GM23338 (cell line): Measurements from ENCODE around the gene ERI2. TPM values are rescaled to one million over a fixed set of nuclear protein-coding genes. Genes with fewer than 3 reads are reported as not detected.

ENCODE experiments used
- ATAC-seq: fragments of 200-7000 bp; cut with Tn5 transposase; 3 replicates; pipeline ENCODE4 v1.9.1; 2020
- DNase-seq: peaks from one replicate; pipeline ENCODE4 v3.0.0-alpha.2; 2015; ENCODE audit warnings: low spot score
- H2AFZ ChIP-seq: fragments of 200-600 bp; sonication (generic); 2 replicates; pipeline ENCODE4 v1.8.0; 2016; ENCODE audit warnings: antibody characterized with exemption, mild to moderate bottlenecking, moderate library complexity
- H3F3A ChIP-seq: fragments of 200-600 bp; sonication (generic); replicated peaks from 2 replicates; pipeline ENCODE4 v1.8.0; 2017; ENCODE audit warnings: antibody characterized with exemption, mixed run types, low read depth
- H3K27ac ChIP-seq: fragments of 200-600 bp; sonication (generic); 2 replicates; pipeline ENCODE4 v1.6.1; 2016; ENCODE audit warnings: low read depth
- H3K27me3 ChIP-seq: fragments of 200-600 bp; sonication (generic); 2 replicates; pipeline ENCODE4 v1.8.0; 2016; ENCODE audit warnings: mild to moderate bottlenecking, mixed run types, moderate library complexity; ENCODE audit not compliant: insufficient read depth
- H3K36me3 ChIP-seq: fragments of 200-600 bp; sonication (generic); 2 replicates; pipeline ENCODE4 v1.8.0; 2016; ENCODE audit warnings: mild to moderate bottlenecking; ENCODE audit not compliant: insufficient read depth
- H3K4me1 ChIP-seq: fragments of 200-600 bp; sonication (generic); 2 replicates; pipeline ENCODE4 v1.8.0; 2016; ENCODE audit warnings: mild to moderate bottlenecking, moderate library complexity; ENCODE audit not compliant: insufficient read depth
- H3K4me2 ChIP-seq: fragments of 200-600 bp; sonication (generic); 2 replicates; pipeline ENCODE4 v1.7.1; 2017; ENCODE audit warnings: mixed run types
- H3K4me3 ChIP-seq: fragments of 200-600 bp; sonication (generic); 2 replicates; pipeline ENCODE4 v1.6.1; 2016; ENCODE audit warnings: mixed run types
- H3K79me2 ChIP-seq: fragments of 200-600 bp; sonication (generic); replicated peaks from 2 replicates; pipeline ENCODE4 v1.8.0; 2017; ENCODE audit warnings: mild to moderate bottlenecking; ENCODE audit not compliant: insufficient read depth
- H3K9me2 ChIP-seq: fragments of 200-600 bp; sonication (generic); 2 replicates; pipeline ENCODE4 v1.8.0; 2017; ENCODE audit not compliant: insufficient read depth
- H4K20me1 ChIP-seq: fragments of 200-600 bp; sonication (generic); replicated peaks from 2 replicates; pipeline ENCODE4 v1.8.0; 2017; ENCODE audit warnings: mild to moderate bottlenecking; ENCODE audit not compliant: insufficient read depth
- H3K27ac Mint-ChIP-seq: 2 replicates; pipeline ENCODE4 v1.8.0; 2020; ENCODE audit warnings: inconsistent platforms, mild to moderate bottlenecking, moderate library complexity, mixed read lengths
- H3K27me3 Mint-ChIP-seq: 3 replicates; pipeline ENCODE4 v1.8.0; 2022; ENCODE audit warnings: low read depth, mild to moderate bottlenecking, moderate library complexity, mixed read lengths, inconsistent platforms; ENCODE audit not compliant: insufficient read depth, poor library complexity
- H3K36me3 Mint-ChIP-seq: 3 replicates; pipeline ENCODE4 v1.8.0; 2021; ENCODE audit warnings: low read depth, mild to moderate bottlenecking, inconsistent platforms, moderate library complexity, mixed read lengths
- H3K4me1 Mint-ChIP-seq: 3 replicates; pipeline ENCODE4 v1.8.0; 2020; ENCODE audit warnings: mild to moderate bottlenecking, inconsistent platforms, mixed read lengths
- H3K4me3 Mint-ChIP-seq: 3 replicates; pipeline ENCODE4 v1.8.0; 2021; ENCODE audit warnings: moderate library complexity, mild to moderate bottlenecking, inconsistent platforms, mixed read lengths
- H3K9me3 Mint-ChIP-seq: 3 replicates; pipeline ENCODE4 v1.8.0; 2020; ENCODE audit warnings: moderate library complexity, mild to moderate bottlenecking, inconsistent platforms, mixed read lengths
- ZNF331 ChIP-seq: fragments of 250-450 bp; sonication (Bioruptor Pico); IDR thresholded peaks from 2 replicates; pipeline ENCODE4 v1.5.0; 2020; ENCODE audit warnings: low read depth, mild to moderate bottlenecking, moderate library complexity
- polyA plus RNA-seq: library from polyadenylated mRNA; unstranded; fragments of >200 nt; fragmentation: Nextera tagmentation; extraction: Ambion mirVana; gene quantifications from 2 replicates; pipeline ENCODE4 v1.2.1, GENCODE V29; 2016
- total RNA-seq: library from RNA; depleted of rRNA; stranded (reverse); fragments of >200 nt; shearing (Covaris generic); gene quantifications from 2 replicates; pipeline ENCODE4 v1.2.3, GENCODE V29; 2014
- TF ChIP-seq, protein P1 (sequence below): fragments of 250-450 bp; sonication (Bioruptor Pico); IDR thresholded peaks from 2 replicates; pipeline ENCODE4 v1.5.0; 2020; ENCODE audit warnings: mild to moderate bottlenecking, moderate library complexity
- TF ChIP-seq, protein P2 (sequence below): IDR thresholded peaks from one replicate; pipeline ENCODE4 v1.6.1; 2018; ENCODE audit warnings: antibody characterized with exemption; ENCODE audit not compliant: unreplicated experiment

ERI2 gene
- total and polyA plus RNA-seq, 2 experiments from 2014 or later: 7.2 to 19.5 TPM

DNA sequence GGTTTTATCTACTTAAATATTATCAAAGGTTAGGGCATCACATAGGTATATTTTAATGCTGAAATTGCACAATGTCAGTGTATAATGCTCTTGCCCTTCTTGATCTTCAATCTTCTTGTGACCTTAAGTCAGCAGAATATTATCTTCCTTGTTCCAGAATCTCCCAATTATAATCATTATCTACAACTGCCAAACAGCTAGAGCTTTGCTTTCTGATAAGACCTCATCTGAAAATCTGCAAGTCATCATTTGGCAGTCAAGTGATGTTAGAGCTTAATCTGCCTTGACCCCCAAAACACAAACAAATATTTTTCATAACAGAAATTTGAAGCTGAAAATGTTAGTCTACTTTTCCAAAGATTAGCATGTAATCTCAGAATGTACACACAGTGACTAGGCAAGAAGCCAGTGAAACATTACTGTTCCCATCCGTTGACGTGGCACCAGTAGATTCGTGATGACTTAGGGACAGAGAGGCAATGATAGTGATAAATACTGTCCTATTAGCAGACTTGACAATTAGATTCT is 19.8 kb upstream of the ERI2 start:
- Histone ChIP-seq H3K4me2 (no peak overlapping the region), H4K20me1 (no peaks in the 10 kb centered on the region), H3K36me3 (peaks cover 10% of the 10 kb centered on the region; the same call in 1 of the 2 replicates), H3K27me3 (no peaks in the 10 kb centered on the region), H3K27ac (no peak overlapping the region), H3F3A (no peaks in the 10 kb centered on the region), H3K4me3 (no peak overlapping the region), H3K79me2 (no peaks in the 10 kb centered on the region), H2AFZ (no peak overlapping the region), H3K4me1 (no peaks in the 10 kb centered on the region), H3K9me2 (no peaks in the 10 kb centered on the region)
- no peaks in the 10 kb centered on the region for H3K4me1 Mint-ChIP-seq
- ATAC-seq (no peak), DNase-seq (no peak)
- TF ChIP-seq, protein P1, sequence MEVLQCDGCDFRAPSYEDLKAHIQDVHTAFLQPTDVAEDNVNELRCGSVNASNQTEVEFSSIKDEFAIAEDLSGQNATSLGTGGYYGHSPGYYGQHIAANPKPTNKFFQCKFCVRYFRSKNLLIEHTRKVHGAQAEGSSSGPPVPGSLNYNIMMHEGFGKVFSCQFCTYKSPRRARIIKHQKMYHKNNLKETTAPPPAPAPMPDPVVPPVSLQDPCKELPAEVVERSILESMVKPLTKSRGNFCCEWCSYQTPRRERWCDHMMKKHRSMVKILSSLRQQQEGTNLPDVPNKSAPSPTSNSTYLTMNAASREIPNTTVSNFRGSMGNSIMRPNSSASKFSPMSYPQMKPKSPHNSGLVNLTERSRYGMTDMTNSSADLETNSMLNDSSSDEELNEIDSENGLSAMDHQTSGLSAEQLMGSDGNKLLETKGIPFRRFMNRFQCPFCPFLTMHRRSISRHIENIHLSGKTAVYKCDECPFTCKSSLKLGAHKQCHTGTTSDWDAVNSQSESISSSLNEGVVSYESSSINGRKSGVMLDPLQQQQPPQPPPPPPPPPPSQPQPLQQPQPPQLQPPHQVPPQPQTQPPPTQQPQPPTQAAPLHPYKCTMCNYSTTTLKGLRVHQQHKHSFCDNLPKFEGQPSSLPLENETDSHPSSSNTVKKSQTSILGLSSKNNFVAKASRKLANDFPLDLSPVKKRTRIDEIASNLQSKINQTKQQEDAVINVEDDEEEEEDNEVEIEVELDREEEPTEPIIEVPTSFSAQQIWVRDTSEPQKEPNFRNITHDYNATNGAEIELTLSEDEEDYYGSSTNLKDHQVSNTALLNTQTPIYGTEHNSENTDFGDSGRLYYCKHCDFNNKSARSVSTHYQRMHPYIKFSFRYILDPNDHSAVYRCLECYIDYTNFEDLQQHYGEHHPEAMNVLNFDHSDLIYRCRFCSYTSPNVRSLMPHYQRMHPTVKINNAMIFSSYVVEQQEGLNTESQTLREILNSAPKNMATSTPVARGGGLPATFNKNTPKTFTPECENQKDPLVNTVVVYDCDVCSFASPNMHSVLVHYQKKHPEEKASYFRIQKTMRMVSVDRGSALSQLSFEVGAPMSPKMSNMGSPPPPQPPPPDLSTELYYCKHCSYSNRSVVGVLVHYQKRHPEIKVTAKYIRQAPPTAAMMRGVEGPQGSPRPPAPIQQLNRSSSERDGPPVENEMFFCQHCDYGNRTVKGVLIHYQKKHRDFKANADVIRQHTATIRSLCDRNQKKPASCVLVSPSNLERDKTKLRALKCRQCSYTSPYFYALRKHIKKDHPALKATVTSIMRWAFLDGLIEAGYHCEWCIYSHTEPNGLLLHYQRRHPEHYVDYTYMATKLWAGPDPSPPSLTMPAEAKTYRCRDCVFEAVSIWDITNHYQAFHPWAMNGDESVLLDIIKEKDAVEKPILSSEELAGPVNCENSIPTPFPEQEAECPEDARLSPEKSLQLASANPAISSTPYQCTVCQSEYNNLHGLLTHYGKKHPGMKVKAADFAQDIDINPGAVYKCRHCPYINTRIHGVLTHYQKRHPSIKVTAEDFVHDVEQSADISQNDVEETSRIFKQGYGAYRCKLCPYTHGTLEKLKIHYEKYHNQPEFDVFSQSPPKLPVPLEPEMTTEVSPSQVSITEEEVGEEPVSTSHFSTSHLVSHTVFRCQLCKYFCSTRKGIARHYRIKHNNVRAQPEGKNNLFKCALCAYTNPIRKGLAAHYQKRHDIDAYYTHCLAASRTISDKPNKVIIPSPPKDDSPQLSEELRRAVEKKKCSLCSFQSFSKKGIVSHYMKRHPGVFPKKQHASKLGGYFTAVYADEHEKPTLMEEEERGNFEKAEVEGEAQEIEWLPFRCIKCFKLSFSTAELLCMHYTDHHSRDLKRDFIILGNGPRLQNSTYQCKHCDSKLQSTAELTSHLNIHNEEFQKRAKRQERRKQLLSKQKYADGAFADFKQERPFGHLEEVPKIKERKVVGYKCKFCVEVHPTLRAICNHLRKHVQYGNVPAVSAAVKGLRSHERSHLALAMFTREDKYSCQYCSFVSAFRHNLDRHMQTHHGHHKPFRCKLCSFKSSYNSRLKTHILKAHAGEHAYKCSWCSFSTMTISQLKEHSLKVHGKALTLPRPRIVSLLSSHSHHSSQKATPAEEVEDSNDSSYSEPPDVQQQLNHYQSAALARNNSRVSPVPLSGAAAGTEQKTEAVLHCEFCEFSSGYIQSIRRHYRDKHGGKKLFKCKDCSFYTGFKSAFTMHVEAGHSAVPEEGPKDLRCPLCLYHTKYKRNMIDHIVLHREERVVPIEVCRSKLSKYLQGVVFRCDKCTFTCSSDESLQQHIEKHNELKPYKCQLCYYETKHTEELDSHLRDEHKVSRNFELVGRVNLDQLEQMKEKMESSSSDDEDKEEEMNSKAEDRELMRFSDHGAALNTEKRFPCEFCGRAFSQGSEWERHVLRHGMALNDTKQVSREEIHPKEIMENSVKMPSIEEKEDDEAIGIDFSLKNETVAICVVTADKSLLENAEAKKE (CRISPR knock-in tag): no peak
- TF ChIP-seq ZNF331 (CRISPR knock-in tag): no peak
- TF ChIP-seq, protein P2, sequence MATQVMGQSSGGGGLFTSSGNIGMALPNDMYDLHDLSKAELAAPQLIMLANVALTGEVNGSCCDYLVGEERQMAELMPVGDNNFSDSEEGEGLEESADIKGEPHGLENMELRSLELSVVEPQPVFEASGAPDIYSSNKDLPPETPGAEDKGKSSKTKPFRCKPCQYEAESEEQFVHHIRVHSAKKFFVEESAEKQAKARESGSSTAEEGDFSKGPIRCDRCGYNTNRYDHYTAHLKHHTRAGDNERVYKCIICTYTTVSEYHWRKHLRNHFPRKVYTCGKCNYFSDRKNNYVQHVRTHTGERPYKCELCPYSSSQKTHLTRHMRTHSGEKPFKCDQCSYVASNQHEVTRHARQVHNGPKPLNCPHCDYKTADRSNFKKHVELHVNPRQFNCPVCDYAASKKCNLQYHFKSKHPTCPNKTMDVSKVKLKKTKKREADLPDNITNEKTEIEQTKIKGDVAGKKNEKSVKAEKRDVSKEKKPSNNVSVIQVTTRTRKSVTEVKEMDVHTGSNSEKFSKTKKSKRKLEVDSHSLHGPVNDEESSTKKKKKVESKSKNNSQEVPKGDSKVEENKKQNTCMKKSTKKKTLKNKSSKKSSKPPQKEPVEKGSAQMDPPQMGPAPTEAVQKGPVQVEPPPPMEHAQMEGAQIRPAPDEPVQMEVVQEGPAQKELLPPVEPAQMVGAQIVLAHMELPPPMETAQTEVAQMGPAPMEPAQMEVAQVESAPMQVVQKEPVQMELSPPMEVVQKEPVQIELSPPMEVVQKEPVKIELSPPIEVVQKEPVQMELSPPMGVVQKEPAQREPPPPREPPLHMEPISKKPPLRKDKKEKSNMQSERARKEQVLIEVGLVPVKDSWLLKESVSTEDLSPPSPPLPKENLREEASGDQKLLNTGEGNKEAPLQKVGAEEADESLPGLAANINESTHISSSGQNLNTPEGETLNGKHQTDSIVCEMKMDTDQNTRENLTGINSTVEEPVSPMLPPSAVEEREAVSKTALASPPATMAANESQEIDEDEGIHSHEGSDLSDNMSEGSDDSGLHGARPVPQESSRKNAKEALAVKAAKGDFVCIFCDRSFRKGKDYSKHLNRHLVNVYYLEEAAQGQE: no peak
- no peaks in the 10 kb centered on the region for H3K9me3 Mint-ChIP-seq
- no peak overlapping the region for H3K4me3 Mint-ChIP-seq
- no peak overlapping the region for H3K27ac Mint-ChIP-seq
- H3K27me3 Mint-ChIP-seq: peaks cover 2% of the 10 kb centered on the region
- peaks cover 11% of the 10 kb centered on the region; the same call in 2 of the 3 replicates for H3K36me3 Mint-ChIP-seq
